HEK293T (cell line): ENCODE data around the gene PALLD.

Experiments
- CTCF ChIA-PET: fragments of 350-600 bp; formaldehyde crosslinking; extraction: SDS; loops from one replicate; lab custom pipeline; 2021; ENCODE audit warnings: antibody characterized with exemption, inconsistent platforms; lab: Yijun Ruan, JAX
- POLR2A ChIA-PET: fragments of 350-600 bp; formaldehyde crosslinking; extraction: SDS; loops from one replicate; lab custom pipeline; 2020; ENCODE audit warnings: antibody characterized with exemption, inconsistent platforms; lab: Yijun Ruan, JAX
- DNase-seq: peaks from one replicate; pipeline ENCODE4 v3.0.0; 2012; ENCODE audit warnings: mixed read lengths; ENCODE audit errors: extremely low spot score
- ARNT ChIP-seq: fragments of 450-650 bp; IDR thresholded peaks from 2 replicates; pipeline ENCODE4 v1.6.1; 2017; ENCODE audit warnings: mild to moderate bottlenecking
- BHLHE40 ChIP-seq: fragments of 450-650 bp; IDR thresholded peaks from 2 replicates; pipeline ENCODE4 v1.6.1; 2016; ENCODE audit warnings: mild to moderate bottlenecking, moderate library complexity, borderline replicate concordance
- CTBP1 ChIP-seq: fragments of 450-650 bp; IDR thresholded peaks from 2 replicates; pipeline ENCODE4 v1.6.1; 2016; ENCODE audit warnings: borderline replicate concordance
- ELF4 ChIP-seq: fragments of 450-650 bp; IDR thresholded peaks from 2 replicates; pipeline ENCODE4 v1.6.1; 2017; ENCODE audit warnings: antibody characterized with exemption
- FOXA1 ChIP-seq: fragments of 450-650 bp; IDR thresholded peaks from 2 replicates; pipeline ENCODE4 v1.6.1; 2016; ENCODE audit warnings: mild to moderate bottlenecking
- FOXK2 ChIP-seq: fragments of 450-650 bp; IDR thresholded peaks from 2 replicates; pipeline ENCODE4 v1.6.1; 2016; ENCODE audit warnings: mild to moderate bottlenecking
- FOXM1 ChIP-seq: fragments of 450-650 bp; IDR thresholded peaks from 2 replicates; pipeline ENCODE4 v1.6.1; 2017; ENCODE audit warnings: mild to moderate bottlenecking, borderline replicate concordance
- HDGF ChIP-seq: fragments of 450-650 bp; IDR thresholded peaks from 2 replicates; pipeline ENCODE4 v1.6.1; 2017; ENCODE audit warnings: antibody characterized with exemption, borderline replicate concordance
- L3MBTL2 ChIP-seq: fragments of 450-650 bp; conservative IDR thresholded peaks from 2 replicates; pipeline ENCODE4 v1.6.1; 2016; ENCODE audit warnings: mild to moderate bottlenecking
- LEF1 ChIP-seq: fragments of 450-650 bp; IDR thresholded peaks from 2 replicates; pipeline ENCODE4 v1.6.1; 2017; ENCODE audit warnings: mild to moderate bottlenecking, borderline replicate concordance
- NFRKB ChIP-seq: fragments of 450-650 bp; IDR thresholded peaks from 2 replicates; pipeline ENCODE4 v1.6.1; 2016; ENCODE audit warnings: mild to moderate bottlenecking, moderate library complexity
- SP1 ChIP-seq: fragments of 450-650 bp; IDR thresholded peaks from 2 replicates; pipeline ENCODE4 v1.6.1; 2017
- SUZ12 ChIP-seq: fragments of 450-650 bp; IDR thresholded peaks from 2 replicates; pipeline ENCODE4 v1.6.1; 2016; ENCODE audit warnings: mild to moderate bottlenecking
- TARDBP ChIP-seq: fragments of 450-650 bp; IDR thresholded peaks from 2 replicates; pipeline ENCODE4 v1.6.1; 2016
- ZNF384 ChIP-seq: fragments of 450-650 bp; IDR thresholded peaks from 2 replicates; pipeline ENCODE4 v1.6.1; 2016
- TF ChIP-seq, protein P1 (sequence below): fragments of 450-650 bp; IDR thresholded peaks from 2 replicates; pipeline ENCODE4 v1.6.1; 2016

Gene PALLD

DNA sequence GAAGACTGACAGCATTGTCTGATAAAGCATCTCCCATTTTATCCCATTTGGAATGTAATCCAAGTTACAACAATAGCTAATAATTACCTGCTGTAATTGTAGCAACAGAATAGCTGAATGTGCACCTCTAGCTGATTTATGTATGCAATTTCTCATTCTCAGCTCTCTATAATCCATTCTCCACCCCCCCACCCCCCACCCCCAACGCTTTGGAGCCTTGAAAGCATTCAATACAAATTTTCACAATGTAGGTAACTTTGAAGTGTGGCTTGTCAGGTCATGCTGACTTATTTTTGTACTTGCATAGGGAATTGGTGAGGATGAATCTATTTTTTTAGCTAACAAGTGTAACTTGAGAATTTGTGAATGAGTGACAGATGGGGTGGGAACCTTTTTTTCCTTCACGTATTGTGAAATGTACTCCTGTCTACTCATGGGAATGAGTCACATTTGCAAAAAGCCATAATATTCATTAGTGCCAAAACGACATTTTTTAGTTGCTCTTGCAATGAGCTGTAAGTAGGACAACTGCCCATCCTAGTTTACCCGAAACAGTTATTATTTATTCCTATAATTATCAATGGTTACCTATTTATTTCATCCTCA, 159.3 kb downstream of the PALLD start:
- POLR2A ChIA-PET: interaction anchor here (1.4 kb wide), 1 partner anchor 22 kb away, joined by 4 read pairs; no protein-coding TSS in a partner anchor
- CTCF ChIA-PET: interaction anchor here (0.6 to 1.2 kb wide), 2 partner anchors 12 to 19 kb away, joined by 3 read pairs; no protein-coding TSS in a partner anchor
- TF ChIP-seq, protein P1, sequence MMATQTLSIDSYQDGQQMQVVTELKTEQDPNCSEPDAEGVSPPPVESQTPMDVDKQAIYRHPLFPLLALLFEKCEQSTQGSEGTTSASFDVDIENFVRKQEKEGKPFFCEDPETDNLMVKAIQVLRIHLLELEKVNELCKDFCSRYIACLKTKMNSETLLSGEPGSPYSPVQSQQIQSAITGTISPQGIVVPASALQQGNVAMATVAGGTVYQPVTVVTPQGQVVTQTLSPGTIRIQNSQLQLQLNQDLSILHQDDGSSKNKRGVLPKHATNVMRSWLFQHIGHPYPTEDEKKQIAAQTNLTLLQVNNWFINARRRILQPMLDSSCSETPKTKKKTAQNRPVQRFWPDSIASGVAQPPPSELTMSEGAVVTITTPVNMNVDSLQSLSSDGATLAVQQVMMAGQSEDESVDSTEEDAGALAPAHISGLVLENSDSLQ: peak; percentile 47
- TF ChIP-seq BHLHE40: no peak
- DNase-seq: no peak

DNA sequence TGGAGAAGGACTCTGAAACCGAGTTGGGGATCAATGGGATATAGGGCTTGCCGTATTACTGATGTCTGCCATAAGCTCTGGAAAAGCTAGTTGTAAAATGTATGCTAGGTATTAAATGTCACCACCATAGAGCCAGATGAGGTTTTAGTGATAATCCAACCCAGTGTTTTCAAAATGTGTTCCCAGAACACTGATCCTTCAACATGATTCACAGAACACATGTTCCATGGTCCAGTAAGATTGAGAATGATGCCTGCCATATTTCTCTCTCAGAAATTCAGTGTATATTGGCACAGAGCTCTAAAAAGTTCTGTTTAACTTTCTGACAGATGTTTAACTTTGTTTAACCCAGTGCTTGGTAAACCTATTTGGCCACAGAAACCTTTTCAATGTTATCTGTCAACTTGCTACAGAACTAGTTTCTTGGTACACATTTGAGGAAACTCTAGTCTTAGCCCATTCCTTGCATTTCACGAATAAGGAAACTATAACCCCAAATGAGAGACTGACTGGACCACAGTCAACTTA, 160.2 kb downstream of the PALLD start:
- TF ChIP-seq LEF1 (no peak), ZNF384 (no peak), BHLHE40 (no peak), ARNT (no peak), NFRKB (no peak), SP1 (no peak), CTBP1 (no peak), L3MBTL2 (no peak), HDGF (no peak)
- TF ChIP-seq, protein P1: no peak
- CTCF ChIA-PET: interaction anchor here (0.9 kb wide), 1 partner anchor 56 kb away, joined by 3 read pairs; no protein-coding TSS in a partner anchor
- POLR2A ChIA-PET: no interaction called here
- DNase-seq: no peak

DNA sequence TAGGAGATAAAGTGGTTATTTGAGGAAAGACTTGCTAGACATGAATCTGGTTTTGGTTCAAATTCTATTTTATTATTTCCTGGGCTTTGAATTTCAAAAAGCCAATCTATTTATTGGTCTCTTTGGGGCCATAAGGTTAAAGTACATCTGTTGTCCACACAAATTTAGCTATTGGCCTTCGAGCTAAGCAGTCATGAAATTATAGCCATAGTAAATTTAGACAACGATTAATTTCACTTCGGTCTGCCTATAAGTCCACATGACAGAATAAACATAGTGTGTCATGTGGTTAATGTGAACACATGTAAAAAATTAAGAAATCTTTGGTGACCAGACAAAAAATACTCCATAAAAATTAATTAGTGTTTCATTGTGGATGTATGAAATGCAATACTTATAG, 161.9 kb downstream of the PALLD start:
- DNase-seq: no peak
- POLR2A ChIA-PET: no interaction called here
- TF ChIP-seq HDGF (no peak), CTBP1 (no peak), FOXA1 (no peak), TARDBP (no peak)
- TF ChIP-seq, protein P1: no peak
- CTCF ChIA-PET: interaction anchor here (0.6 to 1.5 kb wide), 2 partner anchors 10 to 52 kb away, joined by 3 to 4 read pairs; no protein-coding TSS in a partner anchor

DNA sequence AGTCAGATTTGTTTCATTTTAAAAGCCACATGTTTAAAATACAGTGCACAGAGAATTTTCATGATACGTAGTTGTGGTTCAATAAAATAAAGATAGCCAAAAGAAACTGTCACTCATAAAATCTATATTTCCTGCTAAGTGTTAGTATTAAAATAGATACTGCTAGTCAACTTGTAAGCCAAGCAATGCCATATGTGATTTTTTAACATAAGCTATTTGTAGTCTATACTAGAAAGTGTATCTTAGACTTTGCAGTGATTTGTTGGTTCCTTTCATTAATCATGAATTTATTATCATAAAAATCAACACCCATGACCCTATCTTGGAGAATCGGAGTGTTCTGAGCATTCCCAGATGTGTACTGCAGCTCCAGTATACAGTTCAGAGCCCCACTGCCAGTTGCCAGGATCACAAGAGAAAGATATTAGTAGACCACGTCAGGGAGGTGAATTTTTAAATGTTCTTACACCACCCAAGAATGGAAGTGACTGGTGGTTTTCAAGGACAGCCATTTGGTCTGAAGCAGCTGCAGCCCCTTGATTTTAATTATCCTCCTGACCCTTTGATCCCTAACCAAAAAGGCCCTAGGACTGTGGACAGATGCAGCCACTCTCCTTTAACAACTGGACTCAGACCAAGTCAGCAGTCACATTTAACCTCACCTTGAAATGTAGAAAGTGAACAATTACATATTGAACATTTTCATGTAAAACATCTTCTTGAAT, 163.1 kb downstream of the PALLD start:
- no peak for TF ChIP-seq NFRKB
- TF ChIP-seq, protein P1: no peak
- TF ChIP-seq CTBP1: no peak
- no peak for TF ChIP-seq ZNF384
- TF ChIP-seq SUZ12: no peak
- TF ChIP-seq BHLHE40: no peak
- no peak for TF ChIP-seq FOXK2
- no peak for TF ChIP-seq HDGF
- ChIA-PET CTCF (interaction anchor here (0.6 to 1.5 kb wide), 2 partner anchors 10 to 12 kb away, joined by 3 to 4 read pairs; no protein-coding TSS in a partner anchor), POLR2A (interaction anchor here (0.6 kb wide), 1 partner anchor 28 kb away, joined by 3 read pairs; no protein-coding TSS in a partner anchor)
- DNase-seq: no peak

DNA sequence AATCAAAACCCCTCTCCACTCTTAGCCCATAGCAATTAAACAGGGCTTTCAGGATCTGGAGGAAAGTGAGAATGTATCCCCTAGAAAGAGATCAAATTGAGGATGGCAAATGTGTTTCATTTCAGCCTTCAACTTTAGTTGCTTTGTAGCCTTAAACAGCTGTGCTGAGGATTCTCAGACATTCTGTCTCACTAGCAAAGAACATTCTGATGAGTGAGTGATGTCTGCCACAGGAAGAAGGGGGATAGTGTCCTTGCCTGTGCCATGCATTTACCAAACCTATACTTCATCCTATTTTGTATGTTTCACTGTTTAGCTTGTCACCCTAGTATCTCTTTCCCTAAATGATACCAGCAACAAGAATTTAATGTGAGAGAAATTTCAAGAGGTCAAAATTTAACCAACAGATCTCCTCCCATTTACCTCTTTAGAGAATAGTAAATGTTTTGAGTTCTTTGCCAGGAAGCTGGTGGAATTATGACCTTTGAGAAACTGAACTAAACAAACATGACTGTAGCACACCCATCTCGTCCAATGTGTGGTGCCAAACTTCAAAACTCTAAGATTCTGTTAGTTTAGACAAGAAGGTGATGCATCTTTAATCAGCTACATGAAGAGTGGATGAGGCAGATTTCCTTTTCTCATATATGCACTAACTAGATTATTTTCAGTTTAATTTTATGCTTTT, 165.6 kb downstream of the PALLD start:
- CTCF ChIA-PET: interaction anchor here (1.2 kb wide), 1 partner anchor 12 kb away, joined by 5 read pairs; no protein-coding TSS in a partner anchor
- TF ChIP-seq ZNF384: no peak
- no peak for DNase-seq
- POLR2A ChIA-PET: no interaction called here

- no peak for TF ChIP-seq L3MBTL2
- no peak for TF ChIP-seq ELF4
- TF ChIP-seq ZNF384: 0 out of 2 replicates have a peak, but pooled peaks have one; percentile 5
- TF ChIP-seq, protein P1: peak; percentile 57
- no peak for TF ChIP-seq HDGF
- no peak for TF ChIP-seq FOXM1
- no peak for TF ChIP-seq NFRKB
- TF ChIP-seq ARNT: no peak
- no peak for TF ChIP-seq TARDBP
- DNase-seq: no peak
- POLR2A ChIA-PET: no interaction called here
- CTCF ChIA-PET: no interaction called here
Measured at GRCh38 chr4:168664242-168664891, 167.5 kb downstream of the PALLD start.
